Thyroid gland (tissue), 4 donors: ENCODE results near the gene GFOD1.

Experiments
- POLR2A ChIP-seq, 2 donors: fragments of 450-650 bp; IDR thresholded peaks; one replicate each; pipeline ENCODE4 v1.6.1; 2017; ENCODE audit warnings: antibody characterized with exemption in 2 of 2, mild to moderate bottlenecking in 2 of 2, moderate library complexity in 1 of 2
- TF ChIP-seq, protein P1 (sequence below), 6 experiments: fragments of 200-600 bp in 3 of 6; fragments of 450-650 bp in 3 of 6; sonication (generic) in 3 of 6; IDR thresholded peaks; one replicate each; pipeline ENCODE4 v1.5.1; 2016 to 2019; ENCODE audit warnings: antibody characterized with exemption in 6 of 6, mild to moderate bottlenecking in 2 of 6, inconsistent platforms in 1 of 6, moderate library complexity in 1 of 6

GRCh38 chr6:13318821-13319220 lies 168.6 kb downstream of the GFOD1 start:
- TF ChIP-seq, protein P1, sequence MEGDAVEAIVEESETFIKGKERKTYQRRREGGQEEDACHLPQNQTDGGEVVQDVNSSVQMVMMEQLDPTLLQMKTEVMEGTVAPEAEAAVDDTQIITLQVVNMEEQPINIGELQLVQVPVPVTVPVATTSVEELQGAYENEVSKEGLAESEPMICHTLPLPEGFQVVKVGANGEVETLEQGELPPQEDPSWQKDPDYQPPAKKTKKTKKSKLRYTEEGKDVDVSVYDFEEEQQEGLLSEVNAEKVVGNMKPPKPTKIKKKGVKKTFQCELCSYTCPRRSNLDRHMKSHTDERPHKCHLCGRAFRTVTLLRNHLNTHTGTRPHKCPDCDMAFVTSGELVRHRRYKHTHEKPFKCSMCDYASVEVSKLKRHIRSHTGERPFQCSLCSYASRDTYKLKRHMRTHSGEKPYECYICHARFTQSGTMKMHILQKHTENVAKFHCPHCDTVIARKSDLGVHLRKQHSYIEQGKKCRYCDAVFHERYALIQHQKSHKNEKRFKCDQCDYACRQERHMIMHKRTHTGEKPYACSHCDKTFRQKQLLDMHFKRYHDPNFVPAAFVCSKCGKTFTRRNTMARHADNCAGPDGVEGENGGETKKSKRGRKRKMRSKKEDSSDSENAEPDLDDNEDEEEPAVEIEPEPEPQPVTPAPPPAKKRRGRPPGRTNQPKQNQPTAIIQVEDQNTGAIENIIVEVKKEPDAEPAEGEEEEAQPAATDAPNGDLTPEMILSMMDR (IDR thresholded peaks at IDR 0.05), result no peak
- no peak for TF ChIP-seq POLR2A (IDR thresholded peaks at IDR 0.05)
